SU-DHL-6 (cell line): ENCODE measurements around the gene SNAP29.
"Not testable (repeated sequence)": the region's sequence is repeated elsewhere in the genome, so short reads cannot be mapped to it uniquely, and the experiment has no call there.

Experiments
- H2AFZ ChIP-seq: fragments of 200-600 bp; sonication (generic); 2 replicates; pipeline ENCODE4 v1.6.1; 2014; ENCODE audit warnings: low read depth, mild to moderate bottlenecking, moderate library complexity, mixed read lengths, antibody characterized with exemption, low read length; ENCODE audit not compliant: severe bottlenecking
- H3F3A ChIP-seq: fragments of 200-600 bp; shearing (Covaris generic); 2 replicates; pipeline ENCODE4 v1.6.0; 2016; ENCODE audit warnings: antibody characterized with exemption, mild to moderate bottlenecking; ENCODE audit not compliant: insufficient read depth
- H3K27ac ChIP-seq: fragments of 200-600 bp; sonication (generic); 2 replicates; pipeline ENCODE4 v1.5.1; 2016; ENCODE audit warnings: low read depth, mild to moderate bottlenecking, low read length, moderate library complexity, mixed read lengths
- H3K27me3 ChIP-seq: fragments of 200-600 bp; sonication (generic), shearing (Covaris generic); 2 replicates; pipeline ENCODE4 v1.6.0; 2014; ENCODE audit warnings: mild to moderate bottlenecking, low read length
- H3K36me3 ChIP-seq: fragments of 200-600 bp; sonication (generic); 2 replicates; pipeline ENCODE4 v1.6.1; 2014; ENCODE audit warnings: mild to moderate bottlenecking, low read length, mixed read lengths
- H3K4me2 ChIP-seq: fragments of 300-600, 200-600 bp; shearing (Covaris generic), sonication (generic); 2 replicates; pipeline ENCODE4 v1.6.0; 2014; ENCODE audit warnings: low read length, low read depth, mild to moderate bottlenecking; ENCODE audit not compliant: poor library complexity, severe bottlenecking
- H3K4me3 ChIP-seq: fragments of 200-600 bp; sonication (generic); 2 replicates; pipeline ENCODE4 v1.5.1; 2014; ENCODE audit warnings: antibody characterized with exemption, low read length, mild to moderate bottlenecking, mixed read lengths; ENCODE audit not compliant: insufficient read depth, poor library complexity, severe bottlenecking
- H3K79me2 ChIP-seq: fragments of 200-600 bp; sonication (generic); 2 replicates; pipeline ENCODE4 v1.6.1; 2014; ENCODE audit warnings: mild to moderate bottlenecking, low read length, moderate library complexity; ENCODE audit not compliant: insufficient read depth
- H3K9ac ChIP-seq: fragments of 200-600 bp; sonication (generic); 2 replicates; pipeline ENCODE4 v1.7.0; 2014; ENCODE audit warnings: mild to moderate bottlenecking, low read length
- H3K9me2 ChIP-seq: fragments of 200-600 bp; sonication (generic); replicated peaks from 2 replicates; pipeline ENCODE4 v1.6.1; 2014; ENCODE audit warnings: low read length; ENCODE audit not compliant: insufficient read depth
- H3K9me3 ChIP-seq: fragments of 200-600 bp; sonication (generic); 2 replicates; pipeline ENCODE4 v1.6.1; 2014; ENCODE audit warnings: low read length, mixed read lengths; ENCODE audit not compliant: insufficient read depth
- H4K20me1 ChIP-seq: fragments of 200-600 bp; sonication (generic); 2 replicates; pipeline ENCODE4 v1.6.1; 2014; ENCODE audit warnings: low read depth, mild to moderate bottlenecking, antibody characterized with exemption, low read length, moderate library complexity, mixed read lengths
- CTCF ChIP-seq: fragments of 200-600 bp; sonication (generic); IDR thresholded peaks from one replicate; pipeline ENCODE4 v1.5.1; 2017; ENCODE audit warnings: antibody characterized with exemption, mild to moderate bottlenecking, low read length, moderate library complexity; ENCODE audit not compliant: insufficient read depth, poor library complexity, severe bottlenecking
- EZH2phosphoT487 ChIP-seq: fragments of 200-600 bp; sonication (generic), shearing (Covaris generic); conservative IDR thresholded peaks from 2 replicates; pipeline ENCODE4 v1.6.1; 2018; ENCODE audit warnings: mild to moderate bottlenecking, antibody characterized with exemption, low read length, moderate library complexity, mixed read lengths

The SNAP29 gene

GRCh38 chr22:20933910-20934309 lies 75.1 kb downstream of the SNAP29 start:
- Histone ChIP-seq H3K4me2 (no peak overlapping the region), H3K4me3 (no peak overlapping the region), H3K9ac (no peak overlapping the region), H3K9me3 (no peaks in the 10 kb centered on the region), H4K20me1 (no peaks in the 10 kb centered on the region), H3F3A (no peaks in the 10 kb centered on the region), H3K27ac (no peak overlapping the region), H3K9me2 (no peaks in the 10 kb centered on the region), H2AFZ (no peak overlapping the region), H3K27me3 (no peaks in the 10 kb centered on the region), H3K79me2 (peaks cover 89% of the 10 kb centered on the region), H3K36me3 (0 out of 2 replicates have a peak, but pooled peaks cover 2% of the 10 kb centered on the region)
- TF ChIP-seq EZH2phosphoT487 (no peak), CTCF (no peak)

GRCh38 chr22:20935049-20935448 lies 76.2 kb downstream of the SNAP29 start:
- not testable (repeated sequence) for H4K20me1 ChIP-seq, H3K4me2 ChIP-seq, H3K4me3 ChIP-seq, H3K27ac ChIP-seq, H3K27me3 ChIP-seq, H2AFZ ChIP-seq, H3K36me3 ChIP-seq, H3F3A ChIP-seq, H3K9ac ChIP-seq, H3K9me3 ChIP-seq, H3K9me2 ChIP-seq
- H3K79me2 ChIP-seq, result peaks cover 90% of the 10 kb centered on the region

GRCh38 chr22:20935780-20936539 lies 77.2 kb downstream of the SNAP29 start:
- H3K36me3 ChIP-seq, H3F3A ChIP-seq, H3K27ac ChIP-seq, H3K9me2 ChIP-seq, H3K9ac ChIP-seq, H3K4me3 ChIP-seq, H3K9me3 ChIP-seq, H2AFZ ChIP-seq, H3K4me2 ChIP-seq, H3K27me3 ChIP-seq, H4K20me1 ChIP-seq: not testable (repeated sequence)
- peaks cover 91% of the 10 kb centered on the region for H3K79me2 ChIP-seq

- Histone ChIP-seq H3K9ac (no peak overlapping the region), H3K4me3 (no peak overlapping the region), H3F3A (no peaks in the 10 kb centered on the region), H3K9me3 (no peaks in the 10 kb centered on the region), H3K27me3 (no peaks in the 10 kb centered on the region), H3K27ac (no peak overlapping the region), H4K20me1 (0 out of 2 replicates have a peak, but pooled peaks cover 3% of the 10 kb centered on the region), H3K79me2 (peaks cover 90% of the 10 kb centered on the region), H3K36me3 (0 out of 2 replicates have a peak, but pooled peaks cover 2% of the 10 kb centered on the region), H2AFZ (no peak overlapping the region), H3K4me2 (no peak overlapping the region), H3K9me2 (no peaks in the 10 kb centered on the region)
- TF ChIP-seq EZH2phosphoT487 (no peak), CTCF (no peak)
Measured at GRCh38 chr22:20937031-20937793, 78.4 kb downstream of the SNAP29 start.
